Fibroblast of lung (primary cell): ENCODE results near the gene INO80C.

Experiments used
- EZH2 ChIP-seq: IDR thresholded peaks from 2 replicates; pipeline ENCODE4 v1.5.1; 2012; ENCODE audit warnings: low read length, control low read depth, mild to moderate bottlenecking; ENCODE audit errors: missing control alignments
- TF ChIP-seq, protein P1 (sequence below), 2 donors: IDR thresholded peaks in 1 of 2; conservative IDR thresholded peaks in 1 of 2; 1 replicate in 1 of 2; 2 replicates in 1 of 2; pipeline ENCODE4 v1.5.1; 2011 to 2012; ENCODE audit warnings: low read length in 2 of 2, control low read depth in 1 of 2, inconsistent platforms in 1 of 2, low read depth in 1 of 2, mild to moderate bottlenecking in 1 of 2

DNA sequence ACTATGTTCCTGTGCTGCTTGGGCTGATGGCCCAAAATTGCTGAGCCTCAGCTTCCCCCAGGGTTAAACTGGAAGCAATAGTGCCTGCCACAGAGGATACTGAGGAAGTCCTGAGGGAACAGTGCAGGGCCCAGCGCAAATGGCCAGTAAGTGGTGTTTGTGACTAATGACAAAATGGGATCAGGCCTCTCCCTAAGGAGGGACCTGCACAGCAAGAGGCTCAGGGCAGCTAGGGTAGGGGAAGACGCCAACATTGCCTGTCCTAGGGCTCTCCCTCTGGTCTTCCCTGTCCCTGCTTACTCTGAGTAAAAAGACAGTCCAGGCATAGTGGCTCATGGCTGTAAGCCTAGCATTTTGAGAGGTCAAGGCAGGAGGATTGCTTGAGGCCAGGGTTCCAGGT is 37.8 kb downstream of the INO80C start:
- TF ChIP-seq, protein P1, sequence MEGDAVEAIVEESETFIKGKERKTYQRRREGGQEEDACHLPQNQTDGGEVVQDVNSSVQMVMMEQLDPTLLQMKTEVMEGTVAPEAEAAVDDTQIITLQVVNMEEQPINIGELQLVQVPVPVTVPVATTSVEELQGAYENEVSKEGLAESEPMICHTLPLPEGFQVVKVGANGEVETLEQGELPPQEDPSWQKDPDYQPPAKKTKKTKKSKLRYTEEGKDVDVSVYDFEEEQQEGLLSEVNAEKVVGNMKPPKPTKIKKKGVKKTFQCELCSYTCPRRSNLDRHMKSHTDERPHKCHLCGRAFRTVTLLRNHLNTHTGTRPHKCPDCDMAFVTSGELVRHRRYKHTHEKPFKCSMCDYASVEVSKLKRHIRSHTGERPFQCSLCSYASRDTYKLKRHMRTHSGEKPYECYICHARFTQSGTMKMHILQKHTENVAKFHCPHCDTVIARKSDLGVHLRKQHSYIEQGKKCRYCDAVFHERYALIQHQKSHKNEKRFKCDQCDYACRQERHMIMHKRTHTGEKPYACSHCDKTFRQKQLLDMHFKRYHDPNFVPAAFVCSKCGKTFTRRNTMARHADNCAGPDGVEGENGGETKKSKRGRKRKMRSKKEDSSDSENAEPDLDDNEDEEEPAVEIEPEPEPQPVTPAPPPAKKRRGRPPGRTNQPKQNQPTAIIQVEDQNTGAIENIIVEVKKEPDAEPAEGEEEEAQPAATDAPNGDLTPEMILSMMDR (conservative IDR thresholded peaks at IDR 0.05 in 1 of 2, IDR thresholded peaks at IDR 0.05 in 1 of 2; ENCODE audit: low read depth in 1 of 2, low read length in 2 of 2): no peak
- no peak for TF ChIP-seq EZH2
